Common myeloid progenitor, CD34-positive (primary cell): Measurements from ENCODE around the gene ZFP92.
"Not testable (repeated sequence)": the region's sequence is repeated elsewhere in the genome, so short reads cannot be mapped to it uniquely, and the experiment has no call there.

Source experiments
- CTCF ChIA-PET: fragments of 350-600 bp; sonication (Branson Sonifier 250); formaldehyde crosslinking; loops from one replicate; lab custom pipeline; 2021; ENCODE audit warnings: antibody characterized with exemption; lab: Charles Lee
- POLR2A ChIA-PET: fragments of 350-600 bp; sonication (Branson Sonifier 250); formaldehyde crosslinking; loops from one replicate; lab custom pipeline; 2021; ENCODE audit warnings: antibody characterized with exemption; lab: Charles Lee
- DNase-seq, 3 donors: peaks; one replicate each; pipeline versions ENCODE4 v3.0.0 to v3.0.0-alpha.2; 2013
- H3K27ac ChIP-seq, 2 experiments: 1 replicate in 1 of 2; 2 replicates in 1 of 2; pipeline ENCODE4 v1.7.0; 2013; ENCODE audit warnings: inconsistent platforms in 2 of 2, low read length in 2 of 2, mild to moderate bottlenecking in 2 of 2, low read depth in 1 of 2, moderate library complexity in 1 of 2; ENCODE audit not compliant: severe bottlenecking in 2 of 2, insufficient read depth in 1 of 2, poor library complexity in 1 of 2
- H3K27me3 ChIP-seq, 5 experiments: replicated peaks in 2 of 5; 1 replicate in 3 of 5; 2 replicates in 2 of 5; pipeline versions ENCODE4 v1.6.1 to v1.7.0; 2013; ENCODE audit warnings: low read length in 4 of 5, mild to moderate bottlenecking in 2 of 5, moderate library complexity in 2 of 5, inconsistent platforms in 1 of 5; ENCODE audit not compliant: insufficient read depth in 5 of 5, control insufficient read depth in 4 of 5
- H3K36me3 ChIP-seq, 4 experiments: 1 replicate in 2 of 4; 2 replicates in 2 of 4; pipeline versions ENCODE4 v1.6.1 to v1.7.0; 2013; ENCODE audit warnings: low read length in 3 of 4, control low read depth in 1 of 4, mild to moderate bottlenecking in 1 of 4; ENCODE audit not compliant: control insufficient read depth in 4 of 4, insufficient read depth in 4 of 4
- H3K4me1 ChIP-seq, 4 experiments: 1 replicate in 3 of 4; 2 replicates in 1 of 4; pipeline versions ENCODE4 v1.6.1 to v1.7.1; 2013; ENCODE audit warnings: low read length in 3 of 4, mild to moderate bottlenecking in 3 of 4, control low read depth in 1 of 4, inconsistent platforms in 1 of 4, moderate library complexity in 1 of 4; ENCODE audit not compliant: control insufficient read depth in 4 of 4, insufficient read depth in 4 of 4; ENCODE audit errors: control extremely low read depth in 1 of 4
- H3K4me3 ChIP-seq, 7 experiments: 1 replicate in 4 of 7; 2 replicates in 3 of 7; pipeline versions ENCODE4 v1.5.1 to v1.7.0; 2013; ENCODE audit warnings: mild to moderate bottlenecking in 7 of 7, low read length in 6 of 7, moderate library complexity in 6 of 7, inconsistent platforms in 2 of 7, low read depth in 2 of 7, control low read depth in 1 of 7; ENCODE audit not compliant: insufficient read depth in 4 of 7, control insufficient read depth in 1 of 7; ENCODE audit errors: extremely low read depth in 1 of 7
- H3K9me3 ChIP-seq, 5 experiments: 1 replicate in 4 of 5; 2 replicates in 1 of 5; pipeline versions ENCODE4 v1.6.1 to v1.7.1; 2013; ENCODE audit warnings: low read length in 4 of 5, mild to moderate bottlenecking in 2 of 5, inconsistent platforms in 1 of 5, low read depth in 1 of 5, moderate library complexity in 1 of 5; ENCODE audit not compliant: control insufficient read depth in 4 of 5, insufficient read depth in 2 of 5; ENCODE audit errors: control extremely low read depth in 1 of 5
- WGBS: methylation state at CpG from one replicate; pipeline ENCODE4 v1.1.5; 2013; ENCODE audit not compliant: insufficient coverage; 5-methylcytosine and 5-hydroxymethylcytosine counted together

ZFP92 gene

GRCh38 chrX:153400146-153401132, 10.8 kb upstream of the ZFP92 start:
- CTCF ChIA-PET: interaction anchor here (2.1 kb wide), 1 partner anchor 37 kb away, joined by 8 read pairs; no protein-coding TSS in a partner anchor
- POLR2A ChIA-PET: no interaction called here
- Histone ChIP-seq H3K4me1 (peaks cover 0 to 15% (median 10%) of the 10 kb centered on the region in 4 experiments), H3K36me3 (no peaks in the 10 kb centered on the region), H3K27me3 (peaks cover 0 to 11% (median 0%) of the 10 kb centered on the region in 5 experiments), H3K4me3 (no peak overlapping the region), H3K9me3 (peaks cover 0 to 3% (median 0%) of the 10 kb centered on the region in 5 experiments), H3K27ac (no peak overlapping the region)
- 84% methylated on average over 42 of the region's 60 CpGs for WGBS
- peak; percentile 36 to 67 (median 55) for DNase-seq

GRCh38 chrX:153401133-153401764, 10.0 kb upstream of the ZFP92 start, which contains the start of gene PNMA6E:
Gene PNMA6E, minus strand, starts transcription at chrX:153401350. Its CDS starts 2,501 bp downstream, at chrX:153398849.
- no peak for DNase-seq
- WGBS: 96% methylated on average over 25 of the region's 29 CpGs
- peaks cover 0 to 4% (median 0%) of the 10 kb centered on the region in 5 experiments for H3K27me3 ChIP-seq
- peaks cover 0 to 3% (median 0%) of the 10 kb centered on the region in 5 experiments for H3K9me3 ChIP-seq
- POLR2A ChIA-PET: no interaction called here
- H3K4me1 ChIP-seq: peaks cover 0 to 11% (median 5%) of the 10 kb centered on the region in 4 experiments
- H3K27ac ChIP-seq: no peak within 1 kb of the TSS
- no peak within 1 kb of the TSS for H3K4me3 ChIP-seq
- CTCF ChIA-PET: no interaction called here
- H3K36me3 ChIP-seq: no peaks in the 10 kb centered on the region

- H3K9me3 ChIP-seq, H3K36me3 ChIP-seq, DNase-seq, H3K27me3 ChIP-seq, CTCF ChIA-PET, H3K4me1 ChIP-seq, H3K4me3 ChIP-seq, POLR2A ChIA-PET, H3K27ac ChIP-seq: not testable (repeated sequence)
- 90% methylated on average over 3 of the region's 5 CpGs for WGBS
Measured at GRCh38 chrX:153404333-153404732, 6.9 kb upstream of the ZFP92 start.

GRCh38 chrX:153405426-153405825, 5.8 kb upstream of the ZFP92 start:
- H3K36me3 ChIP-seq: no peaks in the 10 kb centered on the region
- no peak overlapping the region for H3K4me3 ChIP-seq
- peaks cover 0 to 3% (median 0%) of the 10 kb centered on the region in 5 experiments for H3K9me3 ChIP-seq
- 41% methylated on average over 4 of the region's 5 CpGs for WGBS
- H3K4me1 ChIP-seq: peaks cover 0 to 7% (median 2%) of the 10 kb centered on the region in 4 experiments
- peaks cover 0 to 8% (median 0%) of the 10 kb centered on the region in 5 experiments for H3K27me3 ChIP-seq
- DNase-seq: peak in 1 of 3 donors; percentile 19
- no peak overlapping the region for H3K27ac ChIP-seq
- ChIA-PET POLR2A (no interaction called here), CTCF (no interaction called here)

- Histone ChIP-seq H3K27me3 (peaks cover 0 to 11% (median 0%) of the 10 kb centered on the region in 5 experiments), H3K36me3 (no peaks in the 10 kb centered on the region), H3K27ac (no peak overlapping the region), H3K4me1 (peaks cover 0 to 7% (median 2%) of the 10 kb centered on the region in 4 experiments), H3K9me3 (peaks cover 0 to 3% (median 0%) of the 10 kb centered on the region in 5 experiments), H3K4me3 (no peak overlapping the region)
- ChIA-PET POLR2A (no interaction called here), CTCF (interaction anchor here (1.6 kb wide), 1 partner anchor 9 kb away, joined by 11 read pairs; no protein-coding TSS in a partner anchor)
- 91% methylated on average over 7 of the region's 9 CpGs for WGBS
- no peak for DNase-seq
Measured at GRCh38 chrX:153406011-153406410, 5.3 kb upstream of the ZFP92 start.

- POLR2A ChIA-PET: no interaction called here
- Histone ChIP-seq H3K4me3 (no peak overlapping the region), H3K36me3 (no peaks in the 10 kb centered on the region), H3K27ac (no peak overlapping the region), H3K9me3 (no peaks in the 10 kb centered on the region), H3K4me1 (peaks cover 0 to 11% (median 7%) of the 10 kb centered on the region in 4 experiments), H3K27me3 (peaks cover 0 to 13% (median 0%) of the 10 kb centered on the region in 5 experiments)
- WGBS: 88% methylated on average over 7 of the region's 7 CpGs
- no peak for DNase-seq
- CTCF ChIA-PET: interaction anchor here (1.2 to 1.6 kb wide), 2 partner anchors 10 to 374 kb away, joined by 3 to 11 read pairs; no protein-coding TSS in a partner anchor
Measured at GRCh38 chrX:153406903-153407302, 4.4 kb upstream of the ZFP92 start.
